ENCODE results near the gene PLA2G2D. TPM values are rescaled to one million over a fixed set of nuclear protein-coding genes. Genes with fewer than 3 reads are reported as not detected.

Gene PLA2G2D
- total RNA-seq, 4 donors from 2014 or later: not detected

DNA sequence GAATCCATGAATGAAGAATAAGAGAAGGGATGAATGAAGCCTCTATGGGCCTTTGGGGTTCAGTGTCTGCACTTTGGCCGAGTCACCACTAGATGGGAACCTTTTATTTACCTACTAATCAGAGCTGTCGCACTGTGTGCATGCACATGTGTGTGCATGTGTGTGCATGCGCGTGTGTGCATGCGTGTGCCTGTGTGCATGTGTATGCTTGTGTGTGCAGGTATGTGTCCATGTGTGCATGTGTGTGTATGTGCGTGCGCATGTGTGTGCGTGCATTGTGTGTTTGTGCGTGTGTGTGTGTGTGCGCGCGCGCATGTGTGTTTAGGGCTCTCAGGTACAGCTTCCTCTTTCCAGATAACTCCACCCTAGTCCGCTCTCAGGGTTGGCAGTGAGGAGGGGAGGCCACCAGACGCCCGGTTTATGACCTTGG lies 46.2 kb upstream of the PLA2G2D start:
- TF ChIP-seq POLR2AphosphoS5 (IDR thresholded peaks at IDR 0.05): no peak
- TF ChIP-seq, protein P1, sequence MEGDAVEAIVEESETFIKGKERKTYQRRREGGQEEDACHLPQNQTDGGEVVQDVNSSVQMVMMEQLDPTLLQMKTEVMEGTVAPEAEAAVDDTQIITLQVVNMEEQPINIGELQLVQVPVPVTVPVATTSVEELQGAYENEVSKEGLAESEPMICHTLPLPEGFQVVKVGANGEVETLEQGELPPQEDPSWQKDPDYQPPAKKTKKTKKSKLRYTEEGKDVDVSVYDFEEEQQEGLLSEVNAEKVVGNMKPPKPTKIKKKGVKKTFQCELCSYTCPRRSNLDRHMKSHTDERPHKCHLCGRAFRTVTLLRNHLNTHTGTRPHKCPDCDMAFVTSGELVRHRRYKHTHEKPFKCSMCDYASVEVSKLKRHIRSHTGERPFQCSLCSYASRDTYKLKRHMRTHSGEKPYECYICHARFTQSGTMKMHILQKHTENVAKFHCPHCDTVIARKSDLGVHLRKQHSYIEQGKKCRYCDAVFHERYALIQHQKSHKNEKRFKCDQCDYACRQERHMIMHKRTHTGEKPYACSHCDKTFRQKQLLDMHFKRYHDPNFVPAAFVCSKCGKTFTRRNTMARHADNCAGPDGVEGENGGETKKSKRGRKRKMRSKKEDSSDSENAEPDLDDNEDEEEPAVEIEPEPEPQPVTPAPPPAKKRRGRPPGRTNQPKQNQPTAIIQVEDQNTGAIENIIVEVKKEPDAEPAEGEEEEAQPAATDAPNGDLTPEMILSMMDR (IDR thresholded peaks at IDR 0.05): peak in 3 of 4 experiments; percentile 10 to 35 (median 26)
- TF ChIP-seq EP300 (IDR thresholded peaks at IDR 0.05): no peak
- ATAC-seq: no peak
- Histone ChIP-seq H3K9me3 (peaks cover 0 to 29% (median under 1%) of the 10 kb centered on the region in 3 donors), H3K27me3 (no peaks in the 10 kb centered on the region), H3K27ac (no peak overlapping the region), H3K4me3 (no peak overlapping the region), H3K4me1 (peaks cover 0 to 26% (median 0%) of the 10 kb centered on the region in 3 donors), H3K36me3 (no peaks in the 10 kb centered on the region)
- WGBS, 2 donors (ENCODE audit: low coverage in 1 of 2): 77% methylated on average over 10 of the region's 16 CpGs; no CpG with 5 or more reads in 1 of the 2 donors

DNA sequence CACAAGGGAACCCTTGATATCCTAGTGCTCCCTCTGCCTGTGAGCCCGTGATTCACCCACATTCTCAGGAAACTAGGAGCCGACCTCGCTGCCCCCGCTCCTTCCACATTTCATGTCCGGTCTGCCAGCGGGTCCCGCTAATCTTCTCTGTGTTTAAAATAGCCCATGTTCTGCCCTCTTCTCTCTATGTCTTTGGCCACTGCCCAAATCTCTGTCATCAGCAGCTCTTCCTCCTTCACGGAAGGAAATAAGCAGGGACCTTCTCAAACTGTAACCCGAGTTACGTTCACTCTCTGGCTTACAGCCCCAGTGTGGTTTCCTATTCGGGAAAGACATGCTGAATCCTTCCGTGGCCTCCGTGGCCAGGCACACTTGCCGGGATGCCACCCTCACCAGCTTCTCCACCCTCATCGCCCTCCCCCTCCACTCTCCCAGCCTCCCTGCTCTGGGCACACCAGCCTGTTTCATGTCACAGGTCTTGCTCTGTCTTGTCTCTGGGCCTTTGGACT lies 45.4 kb upstream of the PLA2G2D start:
- TF ChIP-seq, protein P1 (IDR thresholded peaks at IDR 0.05): no peak
- TF ChIP-seq POLR2A (IDR thresholded peaks at IDR 0.05) (no peak), EP300 (IDR thresholded peaks at IDR 0.05) (no peak), POLR2AphosphoS5 (IDR thresholded peaks at IDR 0.05) (no peak)
- H3K27ac ChIP-seq: no peak overlapping the region
- peak; percentile 48 for ATAC-seq

DNA sequence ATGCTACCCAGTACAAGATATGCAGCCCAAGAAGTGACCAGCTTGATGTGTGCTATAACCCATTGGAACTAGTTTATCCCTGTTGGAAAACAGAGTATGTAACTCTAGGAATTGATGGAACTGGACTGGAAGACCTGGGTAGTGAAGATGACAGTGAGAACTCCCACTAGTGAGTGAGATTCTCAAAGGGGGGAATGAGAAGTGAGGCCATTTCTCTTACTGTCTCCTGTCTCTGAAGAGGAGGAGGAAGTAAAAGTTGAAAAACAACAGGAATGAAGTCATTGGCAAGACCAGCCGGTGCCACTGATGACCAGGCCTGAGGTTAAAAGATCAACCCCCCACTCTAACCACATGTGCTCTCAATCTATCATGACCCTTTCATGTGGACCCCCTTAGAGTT lies 40.7 kb upstream of the PLA2G2D start:
- peaks cover 0 to 48% (median 4%) of the 10 kb centered on the region in 3 donors for H3K9me3 ChIP-seq
- 27 to 67% methylated on average over 1 of the region's 1 CpG for WGBS, 2 donors (ENCODE audit: low coverage in 1 of 2)
- ATAC-seq: no peak
- H3K27me3 ChIP-seq: no peaks in the 10 kb centered on the region
- TF ChIP-seq, protein P1 (IDR thresholded peaks at IDR 0.05): no peak
- TF ChIP-seq POLR2A (IDR thresholded peaks at IDR 0.05) (no peak), EP300 (IDR thresholded peaks at IDR 0.05) (no peak), POLR2AphosphoS5 (IDR thresholded peaks at IDR 0.05) (no peak)
- H3K36me3 ChIP-seq: no peaks in the 10 kb centered on the region
- no peak overlapping the region for H3K4me3 ChIP-seq
- peaks cover 0 to 9% (median 0%) of the 10 kb centered on the region in 3 donors for H3K4me1 ChIP-seq
- H3K27ac ChIP-seq: no peak overlapping the region

More for the DNA sequence above, 45.4 kb upstream of the PLA2G2D start:
- Histone ChIP-seq H3K36me3 (no peaks in the 10 kb centered on the region), H3K27me3 (no peaks in the 10 kb centered on the region), H3K4me3 (no peak overlapping the region), H3K9me3 (peaks cover 0 to 36% (median 4%) of the 10 kb centered on the region in 3 donors), H3K4me1 (peaks cover 0 to 26% (median 0%) of the 10 kb centered on the region in 3 donors)
- WGBS, 2 donors (ENCODE audit: low coverage in 1 of 2): 50 to 65% methylated on average over 11 to 13 of the region's 15 CpGs

DNA sequence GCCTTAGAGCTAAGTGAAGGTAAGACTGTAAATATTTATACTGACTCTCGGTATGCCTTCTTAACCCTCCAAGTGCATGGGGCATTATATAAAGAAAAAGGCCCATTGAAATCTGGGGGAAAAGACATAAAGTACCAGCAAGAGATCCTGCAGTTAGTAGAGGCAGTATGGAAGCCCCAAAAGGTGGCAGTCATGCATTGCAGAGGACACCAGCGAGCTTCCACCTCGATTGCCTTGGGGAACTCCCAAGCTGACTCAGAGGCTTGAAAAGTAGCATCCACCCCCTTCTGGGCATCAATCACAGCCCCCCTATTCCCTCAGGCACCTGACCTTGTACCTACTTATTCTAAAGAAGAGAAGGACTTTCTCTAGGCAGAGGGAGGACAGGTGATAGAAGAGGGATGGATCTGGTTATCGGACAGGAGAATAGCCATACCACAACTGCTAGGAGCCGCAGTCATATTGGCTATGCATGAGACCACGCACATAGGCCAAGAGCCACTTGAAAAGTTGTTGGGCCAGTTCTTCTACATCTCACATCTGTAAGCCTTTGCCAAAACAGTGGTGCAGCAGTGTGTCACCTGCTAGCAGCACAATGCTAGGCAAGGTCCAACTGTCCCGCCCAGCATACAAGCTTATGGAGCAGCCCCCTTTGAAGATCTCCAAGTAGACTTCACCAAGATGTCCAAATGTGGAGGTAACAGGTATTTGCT lies 39.2 kb upstream of the PLA2G2D start:
- Histone ChIP-seq H3K9me3 (peaks cover 0 to 43% (median 4%) of the 10 kb centered on the region in 3 donors), H3K36me3 (no peaks in the 10 kb centered on the region), H3K27ac (no peak overlapping the region), H3K4me1 (no peaks in the 10 kb centered on the region), H3K27me3 (no peaks in the 10 kb centered on the region), H3K4me3 (no peak overlapping the region)
- TF ChIP-seq EP300 (IDR thresholded peaks at IDR 0.05): no peak
- no peak for TF ChIP-seq POLR2A (IDR thresholded peaks at IDR 0.05)
- TF ChIP-seq POLR2AphosphoS5 (IDR thresholded peaks at IDR 0.05): no peak
- TF ChIP-seq, protein P1 (IDR thresholded peaks at IDR 0.05): no peak
- WGBS, 2 donors (ENCODE audit: low coverage in 1 of 2): 69 to 76% methylated on average over 3 to 7 of the region's 7 CpGs
- ATAC-seq: no peak
